ENCODE results near the gene GDPD4.

The GDPD4 gene, protein sequence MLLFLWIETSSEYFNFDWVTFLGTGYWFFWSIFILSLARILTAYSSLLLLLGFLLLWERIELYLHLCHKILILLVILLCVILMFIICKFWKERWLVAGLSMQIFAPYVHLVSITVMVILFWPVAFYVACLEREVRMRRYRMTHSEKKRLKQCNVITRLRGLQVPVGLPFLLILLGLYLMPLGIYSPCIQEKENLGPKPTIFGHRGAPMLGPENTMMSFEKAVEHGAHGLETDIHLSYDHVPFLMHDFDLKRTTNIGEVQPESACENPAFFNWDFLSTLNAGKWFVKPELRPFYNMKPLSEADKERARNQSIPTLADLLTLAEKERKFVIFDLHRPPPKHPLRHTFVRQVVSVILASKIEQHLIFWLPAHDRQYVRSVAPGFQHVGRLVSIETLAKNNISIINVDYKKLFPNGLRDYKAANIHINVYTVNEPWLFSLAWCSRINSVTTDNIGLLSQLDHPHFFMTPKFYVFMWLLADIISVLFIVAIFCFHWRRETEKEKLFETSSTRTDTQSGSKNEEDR

DNA sequence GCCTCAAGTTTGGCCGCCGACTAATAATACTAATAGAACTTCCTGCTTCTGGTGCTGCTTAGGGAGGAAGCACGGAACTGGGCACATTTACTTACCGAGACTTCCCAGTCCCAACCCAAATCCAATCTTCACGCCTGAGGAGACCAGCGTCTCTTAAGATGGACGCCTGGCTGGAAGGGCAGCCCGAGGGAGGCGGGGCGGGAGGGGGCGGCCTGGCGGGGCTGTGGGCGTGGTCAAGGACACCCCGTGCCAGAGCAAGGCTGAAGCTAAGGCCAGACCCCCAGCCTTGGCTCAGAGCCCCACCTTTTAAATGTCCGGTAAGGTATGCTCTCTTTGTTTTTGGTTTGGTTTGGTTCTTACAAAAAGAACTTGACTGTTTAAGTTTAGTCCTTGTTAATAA lies at the start of gene GDPD4:
TSS of gene GDPD4 (minus strand) at position 177 of the 400 bp plus-strand sequence. CDS start 16,549 bp downstream, outside the sequence.
- no peak within 1 kb of the TSS for H3K27ac ChIP-seq (ENCODE audit: low read depth, low read length)
- H3K36me3 ChIP-seq (ENCODE audit: control insufficient read depth, insufficient read depth, low read length): no peaks in the 10 kb centered on the region
- H3K9me3 ChIP-seq (ENCODE audit: control insufficient read depth, insufficient read depth, low read depth, low read length): no peaks in the 10 kb centered on the region
- no peak within 1 kb of the TSS for H3K9ac ChIP-seq (ENCODE audit: low read length)
- 0 out of 2 replicates have a peak, but pooled peaks cover 4% of the 10 kb centered on the region for H3K4me1 ChIP-seq (ENCODE audit: control insufficient read depth, insufficient read depth, low read length)
- H3K4me3 ChIP-seq (ENCODE audit: low read depth, low read length): no peak within 1 kb of the TSS
- H3K27me3 ChIP-seq (ENCODE audit: control insufficient read depth, insufficient read depth, low read length): no peaks in the 10 kb centered on the region

DNA sequence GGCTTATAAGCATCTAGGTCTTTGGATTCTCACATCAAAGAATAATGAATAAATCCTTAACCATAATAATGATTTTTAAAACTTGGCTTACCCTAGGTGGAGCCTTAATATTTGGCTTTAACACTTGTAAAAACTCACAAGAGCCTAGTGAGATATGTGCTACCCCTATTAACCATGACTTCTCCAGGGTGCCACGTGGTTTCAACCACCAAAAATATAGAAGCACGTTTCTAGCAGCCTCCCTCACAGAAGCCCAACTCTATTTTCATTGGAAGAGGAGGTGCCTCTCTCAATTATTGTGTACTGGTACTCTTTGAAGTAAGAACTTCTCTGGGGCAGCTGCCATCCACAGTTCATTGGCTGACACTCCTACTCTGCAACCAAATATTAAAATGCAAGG lies 46.5 kb upstream of the GDPD4 start:
- H3K27ac ChIP-seq (ENCODE audit: low read depth, low read length): no peak overlapping the region
- no peak overlapping the region for H3K4me3 ChIP-seq (ENCODE audit: low read depth, low read length)
- no peaks in the 10 kb centered on the region for H3K4me1 ChIP-seq (ENCODE audit: control insufficient read depth, insufficient read depth, low read length)
- H3K9me3 ChIP-seq (ENCODE audit: control insufficient read depth, insufficient read depth, low read depth, low read length): no peaks in the 10 kb centered on the region
- H3K9ac ChIP-seq (ENCODE audit: low read length): no peak overlapping the region
- peaks cover 80% of the 10 kb centered on the region for H3K36me3 ChIP-seq (ENCODE audit: control insufficient read depth, insufficient read depth, low read length)
- H3K27me3 ChIP-seq (ENCODE audit: control insufficient read depth, insufficient read depth, low read length): no peaks in the 10 kb centered on the region

DNA sequence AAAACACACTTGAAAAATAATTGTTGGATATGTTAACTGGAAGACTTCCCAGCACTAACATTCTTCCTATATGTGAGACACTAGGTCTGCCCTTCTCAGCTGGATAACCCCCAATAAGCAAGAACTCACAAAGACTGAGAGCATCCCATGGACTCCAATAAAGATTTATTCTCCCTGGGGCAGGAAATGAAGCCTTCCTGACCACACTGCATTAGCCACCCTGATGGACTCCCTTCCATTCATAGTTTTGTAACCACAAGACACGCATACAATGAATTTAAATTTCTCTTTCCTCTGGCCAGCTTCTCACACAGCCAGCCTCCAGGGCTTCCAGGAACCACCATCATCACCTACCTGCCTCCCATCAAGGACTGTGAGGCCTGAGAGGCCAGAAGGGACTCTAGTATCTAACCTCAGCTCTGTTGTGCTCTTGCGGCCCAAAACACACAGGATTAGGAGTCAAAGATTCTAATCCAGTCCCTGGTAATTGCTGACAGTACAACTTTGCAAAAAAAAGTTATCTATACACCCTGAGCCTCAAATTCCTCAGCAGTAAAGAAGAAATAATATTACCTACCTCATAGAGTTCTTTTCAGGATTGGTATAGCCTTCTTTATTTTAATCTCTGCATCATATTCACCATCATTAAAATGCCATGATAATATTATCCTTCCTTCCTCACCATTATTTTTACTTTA lies 45.6 kb upstream of the GDPD4 start:
- no peaks in the 10 kb centered on the region for H3K27me3 ChIP-seq (ENCODE audit: control insufficient read depth, insufficient read depth, low read length)
- no peaks in the 10 kb centered on the region for H3K4me1 ChIP-seq (ENCODE audit: control insufficient read depth, insufficient read depth, low read length)
- no peaks in the 10 kb centered on the region for H3K9me3 ChIP-seq (ENCODE audit: control insufficient read depth, insufficient read depth, low read depth, low read length)
- H3K9ac ChIP-seq (ENCODE audit: low read length): no peak overlapping the region
- no peak overlapping the region for H3K27ac ChIP-seq (ENCODE audit: low read depth, low read length)
- peaks cover 82% of the 10 kb centered on the region for H3K36me3 ChIP-seq (ENCODE audit: control insufficient read depth, insufficient read depth, low read length)
- no peak overlapping the region for H3K4me3 ChIP-seq (ENCODE audit: low read depth, low read length)

DNA sequence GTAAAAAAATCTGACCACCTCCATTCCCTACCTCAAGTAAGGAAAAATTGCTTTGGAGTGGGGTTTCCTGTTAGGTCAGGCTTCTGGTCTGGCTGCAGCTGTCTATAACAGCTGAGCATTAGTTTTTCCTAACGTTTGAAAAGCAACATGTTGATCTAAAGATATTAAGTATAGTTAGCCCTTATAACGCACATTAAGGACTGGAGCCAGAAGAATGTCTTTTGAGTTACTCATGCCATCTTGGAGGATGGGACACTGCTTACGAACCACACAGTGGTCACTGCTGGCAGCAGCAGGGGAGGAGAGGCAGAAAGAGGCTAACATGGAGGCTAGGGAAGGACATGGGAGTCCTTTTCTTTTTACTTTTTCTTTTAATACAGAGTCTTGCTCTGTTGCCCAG lies 44.1 kb upstream of the GDPD4 start:
- H3K4me3 ChIP-seq (ENCODE audit: low read depth, low read length): no peak overlapping the region
- no peak overlapping the region for H3K27ac ChIP-seq (ENCODE audit: low read depth, low read length)
- no peaks in the 10 kb centered on the region for H3K9me3 ChIP-seq (ENCODE audit: control insufficient read depth, insufficient read depth, low read depth, low read length)
- no peaks in the 10 kb centered on the region for H3K27me3 ChIP-seq (ENCODE audit: control insufficient read depth, insufficient read depth, low read length)
- peaks cover 89% of the 10 kb centered on the region for H3K36me3 ChIP-seq (ENCODE audit: control insufficient read depth, insufficient read depth, low read length)
- H3K4me1 ChIP-seq (ENCODE audit: control insufficient read depth, insufficient read depth, low read length): no peaks in the 10 kb centered on the region
- no peak overlapping the region for H3K9ac ChIP-seq (ENCODE audit: low read length)

DNA sequence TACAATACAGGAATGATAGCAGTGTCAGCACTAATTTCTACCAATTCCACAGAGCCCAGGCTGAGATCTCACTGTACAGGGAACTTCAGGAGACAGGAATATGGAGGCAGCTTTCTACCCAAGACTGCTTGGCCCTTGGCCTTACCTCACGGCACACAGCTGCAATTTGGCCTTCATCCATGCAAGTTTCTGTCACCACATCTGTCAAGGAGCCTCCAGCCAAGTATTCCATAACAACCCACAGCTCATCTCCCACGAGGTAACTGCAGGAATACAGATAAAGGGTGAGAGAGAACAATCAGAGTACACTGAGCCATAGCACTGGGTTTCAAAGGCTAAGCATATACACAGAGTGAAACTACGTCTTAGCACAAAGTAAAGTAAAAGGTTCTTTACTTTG lies 39.0 kb upstream of the GDPD4 start:
- H3K4me1 ChIP-seq (ENCODE audit: control insufficient read depth, insufficient read depth, low read length): no peaks in the 10 kb centered on the region
- H3K36me3 ChIP-seq (ENCODE audit: control insufficient read depth, insufficient read depth, low read length): peaks cover 95% of the 10 kb centered on the region
- no peak overlapping the region for H3K4me3 ChIP-seq (ENCODE audit: low read depth, low read length)
- H3K9ac ChIP-seq (ENCODE audit: low read length): no peak overlapping the region
- H3K9me3 ChIP-seq (ENCODE audit: control insufficient read depth, insufficient read depth, low read depth, low read length): no peaks in the 10 kb centered on the region
- H3K27ac ChIP-seq (ENCODE audit: low read depth, low read length): no peak overlapping the region
- H3K27me3 ChIP-seq (ENCODE audit: control insufficient read depth, insufficient read depth, low read length): no peaks in the 10 kb centered on the region

DNA sequence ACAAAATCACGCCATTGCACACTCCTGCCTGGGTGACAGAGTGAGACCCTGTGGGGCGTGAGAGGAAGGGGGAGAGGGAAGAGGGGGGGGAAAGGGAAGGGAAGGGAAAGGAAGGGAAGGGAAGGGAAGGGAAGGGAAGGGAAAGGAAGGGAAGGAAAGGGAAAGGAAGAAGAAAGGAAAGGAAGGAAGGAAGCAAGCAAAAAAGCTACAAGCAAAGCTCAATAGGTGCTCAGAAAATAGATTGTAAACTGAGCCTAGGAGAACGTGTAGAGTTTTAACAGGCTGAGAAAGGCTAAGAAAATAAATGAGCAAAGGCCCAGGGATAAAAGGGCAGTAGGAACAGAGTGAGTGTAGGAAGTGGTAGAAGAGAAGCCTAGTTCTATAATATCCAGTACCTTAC lies 30.8 kb upstream of the GDPD4 start:
- Histone ChIP-seq H3K4me1 (ENCODE audit: control insufficient read depth, insufficient read depth, low read length) (no peaks in the 10 kb centered on the region), H3K4me3 (ENCODE audit: low read depth, low read length) (no peak overlapping the region), H3K36me3 (ENCODE audit: control insufficient read depth, insufficient read depth, low read length) (peaks cover 56% of the 10 kb centered on the region), H3K27ac (ENCODE audit: low read depth, low read length) (no peak overlapping the region), H3K9ac (ENCODE audit: low read length) (no peak overlapping the region), H3K27me3 (ENCODE audit: control insufficient read depth, insufficient read depth, low read length) (no peaks in the 10 kb centered on the region), H3K9me3 (ENCODE audit: control insufficient read depth, insufficient read depth, low read depth, low read length) (peaks cover 10% of the 10 kb centered on the region)

DNA sequence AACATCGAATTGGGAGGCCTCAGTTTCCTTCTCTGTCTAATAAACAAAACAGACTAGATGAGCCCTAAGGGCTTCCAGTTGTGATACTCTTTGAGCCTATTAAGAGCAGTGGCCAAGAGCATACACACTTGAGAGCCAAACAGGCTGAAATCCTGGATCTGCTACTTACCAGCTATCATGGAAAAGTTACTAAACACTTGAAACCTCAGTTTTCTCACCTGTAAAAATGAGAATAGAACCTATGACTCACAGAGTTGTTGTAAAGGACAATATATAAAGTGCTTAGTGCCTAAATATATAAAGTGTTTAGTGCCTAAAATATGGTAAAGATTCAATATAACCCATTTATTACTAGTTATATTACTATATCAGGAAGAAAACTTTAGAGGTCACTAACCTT lies 23.7 kb upstream of the GDPD4 start:
- no peak overlapping the region for H3K4me3 ChIP-seq (ENCODE audit: low read depth, low read length)
- no peaks in the 10 kb centered on the region for H3K9me3 ChIP-seq (ENCODE audit: control insufficient read depth, insufficient read depth, low read depth, low read length)
- peaks cover 50% of the 10 kb centered on the region for H3K36me3 ChIP-seq (ENCODE audit: control insufficient read depth, insufficient read depth, low read length)
- no peaks in the 10 kb centered on the region for H3K27me3 ChIP-seq (ENCODE audit: control insufficient read depth, insufficient read depth, low read length)
- no peaks in the 10 kb centered on the region for H3K4me1 ChIP-seq (ENCODE audit: control insufficient read depth, insufficient read depth, low read length)
- H3K27ac ChIP-seq (ENCODE audit: low read depth, low read length): no peak overlapping the region
- no peak overlapping the region for H3K9ac ChIP-seq (ENCODE audit: low read length)

DNA sequence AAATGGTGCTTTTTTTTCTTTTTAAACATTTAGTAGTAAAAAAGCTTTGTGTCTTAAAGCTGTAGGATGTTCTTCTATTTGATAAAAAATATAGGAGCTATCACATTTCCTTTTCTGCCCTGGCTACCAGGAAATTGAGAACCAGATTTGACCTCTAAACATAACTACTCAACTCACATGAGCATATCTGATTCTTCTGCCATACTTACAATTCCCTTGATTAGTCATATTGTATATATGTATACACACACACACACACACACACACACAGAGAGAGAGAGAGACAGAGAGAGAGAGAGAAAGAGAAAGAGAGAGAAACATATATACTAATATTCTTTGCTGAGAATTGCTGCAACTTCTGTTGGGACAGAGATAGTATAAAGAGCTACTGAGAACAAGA lies 23.0 kb upstream of the GDPD4 start:
- Histone ChIP-seq H3K36me3 (ENCODE audit: control insufficient read depth, insufficient read depth, low read length) (peaks cover 50% of the 10 kb centered on the region), H3K4me3 (ENCODE audit: low read depth, low read length) (no peak overlapping the region), H3K4me1 (ENCODE audit: control insufficient read depth, insufficient read depth, low read length) (no peaks in the 10 kb centered on the region), H3K27me3 (ENCODE audit: control insufficient read depth, insufficient read depth, low read length) (no peaks in the 10 kb centered on the region), H3K27ac (ENCODE audit: low read depth, low read length) (no peak overlapping the region), H3K9ac (ENCODE audit: low read length) (no peak overlapping the region), H3K9me3 (ENCODE audit: control insufficient read depth, insufficient read depth, low read depth, low read length) (no peaks in the 10 kb centered on the region)

DNA sequence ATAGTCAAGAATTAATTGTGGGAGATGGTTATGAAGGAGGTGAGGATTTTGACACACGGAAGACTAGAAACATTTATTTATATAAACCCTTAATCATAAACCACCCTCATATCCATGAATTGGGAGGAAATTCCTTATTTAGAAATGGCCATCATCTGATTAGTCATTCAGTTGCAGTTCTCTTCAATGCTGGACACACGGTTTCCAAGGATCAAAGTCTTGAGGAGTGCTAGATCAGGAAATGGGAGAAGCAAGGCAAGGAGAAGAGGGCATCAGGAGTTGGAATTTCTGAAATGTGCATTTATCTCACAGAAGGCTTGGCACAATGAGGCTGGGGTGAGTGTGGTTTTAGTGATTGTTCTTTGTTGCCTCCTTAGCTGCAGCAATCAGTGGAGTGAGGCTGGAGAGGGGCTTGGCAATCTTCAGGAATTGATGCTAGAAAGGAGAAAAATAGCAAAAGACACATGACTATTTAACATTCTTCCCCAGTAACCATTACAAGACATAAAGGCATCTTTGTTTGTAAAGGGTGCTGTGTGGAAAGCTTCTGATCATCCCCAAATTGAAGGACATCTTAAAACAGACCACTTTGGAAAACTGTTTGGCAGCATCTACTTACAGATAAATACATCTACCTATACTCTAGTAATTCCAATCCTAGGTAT lies 21.6 kb upstream of the GDPD4 start:
- Histone ChIP-seq H3K9me3 (ENCODE audit: control insufficient read depth, insufficient read depth, low read depth, low read length) (no peaks in the 10 kb centered on the region), H3K4me1 (ENCODE audit: control insufficient read depth, insufficient read depth, low read length) (no peaks in the 10 kb centered on the region), H3K36me3 (ENCODE audit: control insufficient read depth, insufficient read depth, low read length) (peaks cover 50% of the 10 kb centered on the region), H3K27me3 (ENCODE audit: control insufficient read depth, insufficient read depth, low read length) (no peaks in the 10 kb centered on the region), H3K27ac (ENCODE audit: low read depth, low read length) (no peak overlapping the region), H3K9ac (ENCODE audit: low read length) (no peak overlapping the region), H3K4me3 (ENCODE audit: low read depth, low read length) (no peak overlapping the region)

DNA sequence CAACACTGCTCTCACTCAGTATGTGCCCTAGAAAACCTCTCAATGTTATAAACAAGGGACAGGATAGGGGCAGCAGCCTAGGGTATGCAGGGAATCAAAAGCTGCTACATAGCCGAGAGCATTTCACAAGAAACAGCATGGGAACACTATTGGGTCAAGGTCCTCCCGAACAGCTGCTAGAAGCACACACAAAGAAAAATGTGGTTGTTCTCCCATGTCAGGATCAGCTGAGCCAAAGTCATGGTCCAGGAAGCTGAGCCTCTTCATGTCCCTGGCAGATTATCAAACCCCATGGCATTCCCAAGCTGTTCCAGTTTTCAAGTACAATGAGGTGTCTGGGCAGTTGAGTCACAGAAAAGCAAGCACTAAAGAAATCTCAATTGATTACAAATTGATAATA lies 21.0 kb upstream of the GDPD4 start:
- H3K27ac ChIP-seq (ENCODE audit: low read depth, low read length): no peak overlapping the region
- no peaks in the 10 kb centered on the region for H3K9me3 ChIP-seq (ENCODE audit: control insufficient read depth, insufficient read depth, low read depth, low read length)
- no peaks in the 10 kb centered on the region for H3K27me3 ChIP-seq (ENCODE audit: control insufficient read depth, insufficient read depth, low read length)
- no peak overlapping the region for H3K9ac ChIP-seq (ENCODE audit: low read length)
- H3K36me3 ChIP-seq (ENCODE audit: control insufficient read depth, insufficient read depth, low read length): peaks cover 50% of the 10 kb centered on the region
- no peak overlapping the region for H3K4me3 ChIP-seq (ENCODE audit: low read depth, low read length)
- H3K4me1 ChIP-seq (ENCODE audit: control insufficient read depth, insufficient read depth, low read length): no peaks in the 10 kb centered on the region

DNA sequence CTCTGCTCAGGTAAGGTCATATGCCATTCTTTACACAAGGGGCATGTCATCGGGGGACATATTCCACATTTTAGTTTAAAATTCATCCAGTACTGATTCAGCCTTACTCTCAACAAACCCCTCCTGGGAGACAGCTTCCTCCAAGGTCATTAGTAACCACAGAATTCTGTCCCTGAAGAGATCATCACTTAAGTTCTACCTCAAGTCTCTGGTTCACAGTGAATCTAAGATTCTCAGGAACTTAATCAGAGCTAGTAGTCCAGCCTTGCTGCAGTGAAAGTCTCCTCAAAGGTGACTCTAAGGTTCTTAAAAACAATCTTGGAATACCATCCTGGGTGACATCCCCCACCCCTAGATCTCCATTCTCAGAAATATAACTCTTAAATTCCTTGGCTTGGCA lies 18.9 kb upstream of the GDPD4 start:
- Histone ChIP-seq H3K27ac (ENCODE audit: low read depth, low read length) (no peak overlapping the region), H3K4me1 (ENCODE audit: control insufficient read depth, insufficient read depth, low read length) (no peaks in the 10 kb centered on the region), H3K27me3 (ENCODE audit: control insufficient read depth, insufficient read depth, low read length) (no peaks in the 10 kb centered on the region), H3K36me3 (ENCODE audit: control insufficient read depth, insufficient read depth, low read length) (peaks cover 38% of the 10 kb centered on the region), H3K9me3 (ENCODE audit: control insufficient read depth, insufficient read depth, low read depth, low read length) (no peaks in the 10 kb centered on the region), H3K4me3 (ENCODE audit: low read depth, low read length) (no peak overlapping the region), H3K9ac (ENCODE audit: low read length) (no peak overlapping the region)
